ENCODE measurements around the gene RASGEF1C.

RASGEF1C gene

DNA sequence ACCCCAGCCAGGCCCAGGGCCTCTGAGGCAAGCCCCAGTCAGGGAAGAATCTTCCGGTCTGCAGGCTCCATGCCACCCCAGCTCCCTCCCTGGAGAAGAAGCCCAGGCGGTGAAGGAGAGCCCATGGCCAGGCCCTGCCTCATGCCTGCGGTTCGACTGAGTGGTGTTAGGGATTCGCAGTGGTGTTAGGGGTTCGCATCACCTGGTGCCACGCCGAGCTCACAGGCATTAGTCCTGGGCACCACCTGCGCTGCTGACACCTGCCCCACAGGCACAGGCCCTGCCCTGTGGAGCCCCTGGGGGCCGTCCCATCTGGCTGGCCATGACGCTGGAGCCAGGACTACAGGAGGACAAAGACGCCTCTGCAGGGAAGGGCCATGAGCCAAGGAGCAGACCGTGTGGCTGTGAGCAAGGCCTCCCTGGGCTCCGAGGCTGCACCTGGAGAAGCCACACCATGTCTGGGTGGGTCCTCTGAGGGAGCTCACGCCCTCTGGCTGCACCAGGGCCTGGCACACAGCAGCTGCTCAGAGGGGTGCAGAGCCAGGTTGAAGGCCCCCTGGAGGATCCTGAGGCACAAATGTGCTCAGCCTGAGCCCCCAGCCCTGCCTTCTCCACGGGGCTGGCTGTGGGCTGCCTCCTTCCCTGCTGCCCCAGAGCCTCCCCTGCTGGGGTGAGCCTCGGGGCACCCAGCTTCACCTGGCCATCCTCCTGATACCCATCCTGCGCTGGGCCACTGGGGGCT is 109.8 kb downstream of the RASGEF1C start:
- Histone ChIP-seq H4K20me1 (ENCODE audit: insufficient read depth) (no peaks in the 10 kb centered on the region), H2AFZ (ENCODE audit: low read depth) (no peak overlapping the region), H3K4me3 (IDR thresholded peaks at IDR 0.05; ENCODE audit: insufficient read depth, low read depth, low read length) (no peak overlapping the region), H3K79me2 (ENCODE audit: insufficient read depth, low read depth) (no peaks in the 10 kb centered on the region), H3K36me3 (ENCODE audit: insufficient read depth) (no peaks in the 10 kb centered on the region), H3K4me1 (ENCODE audit: low read depth, poor library complexity, severe bottlenecking) (no peaks in the 10 kb centered on the region), H3K9ac (no peak overlapping the region), H3K27ac (no peak overlapping the region), H3K4me2 (no peak overlapping the region), H3K27me3 (ENCODE audit: insufficient read depth, low read depth) (no peaks in the 10 kb centered on the region)
- TF ChIP-seq, protein P1, sequence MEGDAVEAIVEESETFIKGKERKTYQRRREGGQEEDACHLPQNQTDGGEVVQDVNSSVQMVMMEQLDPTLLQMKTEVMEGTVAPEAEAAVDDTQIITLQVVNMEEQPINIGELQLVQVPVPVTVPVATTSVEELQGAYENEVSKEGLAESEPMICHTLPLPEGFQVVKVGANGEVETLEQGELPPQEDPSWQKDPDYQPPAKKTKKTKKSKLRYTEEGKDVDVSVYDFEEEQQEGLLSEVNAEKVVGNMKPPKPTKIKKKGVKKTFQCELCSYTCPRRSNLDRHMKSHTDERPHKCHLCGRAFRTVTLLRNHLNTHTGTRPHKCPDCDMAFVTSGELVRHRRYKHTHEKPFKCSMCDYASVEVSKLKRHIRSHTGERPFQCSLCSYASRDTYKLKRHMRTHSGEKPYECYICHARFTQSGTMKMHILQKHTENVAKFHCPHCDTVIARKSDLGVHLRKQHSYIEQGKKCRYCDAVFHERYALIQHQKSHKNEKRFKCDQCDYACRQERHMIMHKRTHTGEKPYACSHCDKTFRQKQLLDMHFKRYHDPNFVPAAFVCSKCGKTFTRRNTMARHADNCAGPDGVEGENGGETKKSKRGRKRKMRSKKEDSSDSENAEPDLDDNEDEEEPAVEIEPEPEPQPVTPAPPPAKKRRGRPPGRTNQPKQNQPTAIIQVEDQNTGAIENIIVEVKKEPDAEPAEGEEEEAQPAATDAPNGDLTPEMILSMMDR (conservative IDR thresholded peaks at IDR 0.05; ENCODE audit: low read depth, low read length) = no peak

DNA sequence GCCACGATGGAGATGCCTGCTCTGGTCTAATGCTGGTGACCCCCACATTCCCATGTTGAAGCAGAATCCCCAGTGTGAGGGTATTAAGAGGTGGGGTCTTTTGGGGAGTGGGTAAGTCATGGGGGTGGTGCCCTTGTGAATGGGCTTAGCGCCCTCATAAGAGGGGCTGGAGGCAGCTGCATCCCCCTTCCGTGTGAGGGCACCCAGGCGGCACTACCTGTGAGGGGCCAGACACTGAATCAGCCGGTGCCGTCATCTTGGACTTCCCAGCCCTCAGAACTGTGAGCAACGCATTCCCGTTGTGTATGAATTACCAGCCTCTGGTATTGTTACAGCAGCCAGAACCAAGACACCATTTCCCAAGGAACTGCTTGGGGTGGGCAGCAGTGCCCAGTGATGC is 110.5 kb downstream of the RASGEF1C start:
- H3K9ac ChIP-seq = no peak overlapping the region
- TF ChIP-seq, protein P1 (conservative IDR thresholded peaks at IDR 0.05; ENCODE audit: low read depth, low read length) = no peak
- no peak overlapping the region for H3K27ac ChIP-seq
- H3K36me3 ChIP-seq (ENCODE audit: insufficient read depth) = no peaks in the 10 kb centered on the region
- H3K4me3 ChIP-seq (IDR thresholded peaks at IDR 0.05; ENCODE audit: insufficient read depth, low read depth, low read length) = no peak overlapping the region
- no peaks in the 10 kb centered on the region for H3K79me2 ChIP-seq (ENCODE audit: insufficient read depth, low read depth)
- H2AFZ ChIP-seq (ENCODE audit: low read depth) = no peak overlapping the region
- H3K4me2 ChIP-seq = no peak overlapping the region
- no peaks in the 10 kb centered on the region for H3K4me1 ChIP-seq (ENCODE audit: low read depth, poor library complexity, severe bottlenecking)
- no peaks in the 10 kb centered on the region for H3K27me3 ChIP-seq (ENCODE audit: insufficient read depth, low read depth)
- no peaks in the 10 kb centered on the region for H4K20me1 ChIP-seq (ENCODE audit: insufficient read depth)

DNA sequence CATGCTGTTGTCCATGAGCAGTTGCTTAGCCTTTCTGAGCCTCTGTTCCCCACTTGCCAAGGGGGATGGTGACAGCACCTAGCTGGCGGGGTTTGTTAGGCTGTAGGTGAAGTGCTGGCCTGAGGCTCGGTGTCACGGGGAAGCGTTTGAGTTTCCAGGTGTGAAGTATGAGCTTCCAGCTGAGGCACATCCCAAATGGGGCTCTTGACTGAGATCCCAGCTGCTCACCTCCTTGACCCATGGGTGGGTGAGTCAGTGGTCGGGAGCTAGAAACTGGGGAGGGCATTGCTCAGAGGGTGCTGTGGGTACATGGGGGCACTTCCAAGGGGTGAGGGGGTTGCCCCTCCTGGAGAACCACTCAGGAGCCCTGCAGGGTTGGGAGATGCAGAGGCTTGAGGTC is 111.1 kb downstream of the RASGEF1C start:
- Histone ChIP-seq H3K9ac (no peak overlapping the region), H3K36me3 (ENCODE audit: insufficient read depth) (no peaks in the 10 kb centered on the region), H3K4me2 (no peak overlapping the region), H2AFZ (ENCODE audit: low read depth) (no peak overlapping the region), H3K4me3 (IDR thresholded peaks at IDR 0.05; ENCODE audit: insufficient read depth, low read depth, low read length) (no peak overlapping the region), H3K79me2 (ENCODE audit: insufficient read depth, low read depth) (no peaks in the 10 kb centered on the region), H3K27ac (no peak overlapping the region), H4K20me1 (ENCODE audit: insufficient read depth) (no peaks in the 10 kb centered on the region), H3K27me3 (ENCODE audit: insufficient read depth, low read depth) (no peaks in the 10 kb centered on the region), H3K4me1 (ENCODE audit: low read depth, poor library complexity, severe bottlenecking) (no peaks in the 10 kb centered on the region)
- TF ChIP-seq, protein P1 (conservative IDR thresholded peaks at IDR 0.05; ENCODE audit: low read depth, low read length) = no peak

DNA sequence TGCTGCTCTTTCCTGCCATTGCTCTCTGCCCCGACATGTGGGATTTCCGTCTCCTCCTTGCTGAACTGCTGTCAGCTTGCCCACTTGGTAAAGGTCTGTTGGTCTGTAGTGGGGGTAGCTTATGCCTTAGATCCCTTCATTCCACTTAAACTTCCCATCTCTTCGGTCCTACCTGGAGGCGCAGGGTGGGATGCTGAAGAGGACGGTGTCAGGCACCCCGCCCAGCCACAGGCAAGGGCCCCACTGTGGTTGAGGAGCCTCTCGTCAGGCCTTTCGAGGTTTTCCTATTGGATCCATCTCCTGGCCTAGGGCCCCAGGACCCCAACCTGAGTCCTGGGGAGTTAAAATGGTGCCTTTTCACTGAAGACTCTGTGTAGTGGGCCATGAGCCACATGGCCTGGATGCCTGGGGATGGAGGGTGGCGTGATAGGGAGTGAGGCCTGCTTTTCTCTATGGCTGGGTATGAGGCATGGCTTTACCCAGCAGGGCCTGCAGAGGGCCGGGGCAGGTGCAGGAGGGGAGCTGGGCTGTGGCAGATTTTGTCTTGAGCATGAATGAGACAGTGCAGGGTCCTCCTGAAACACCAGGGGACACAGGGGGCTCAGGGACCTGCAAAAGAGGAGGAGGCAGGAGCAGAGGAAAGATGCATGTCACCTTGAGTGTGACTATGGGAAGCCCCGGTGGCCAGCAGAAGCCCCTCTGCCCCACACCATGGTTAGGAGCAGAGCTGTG is 111.7 kb downstream of the RASGEF1C start:
- H3K4me3 ChIP-seq (IDR thresholded peaks at IDR 0.05; ENCODE audit: insufficient read depth, low read depth, low read length) = no peak overlapping the region
- H4K20me1 ChIP-seq (ENCODE audit: insufficient read depth) = no peaks in the 10 kb centered on the region
- TF ChIP-seq, protein P1 (conservative IDR thresholded peaks at IDR 0.05; ENCODE audit: low read depth, low read length) = no peak
- H3K4me1 ChIP-seq (ENCODE audit: low read depth, poor library complexity, severe bottlenecking) = no peaks in the 10 kb centered on the region
- no peaks in the 10 kb centered on the region for H3K36me3 ChIP-seq (ENCODE audit: insufficient read depth)
- H3K27me3 ChIP-seq (ENCODE audit: insufficient read depth, low read depth) = no peaks in the 10 kb centered on the region
- H3K4me2 ChIP-seq = no peak overlapping the region
- H3K27ac ChIP-seq = no peak overlapping the region
- no peak overlapping the region for H3K9ac ChIP-seq
- H2AFZ ChIP-seq (ENCODE audit: low read depth) = no peak overlapping the region
- no peaks in the 10 kb centered on the region for H3K79me2 ChIP-seq (ENCODE audit: insufficient read depth, low read depth)

Data from KMS-11 (cell line).